ENCODE measurements around the gene GFPT2. TPM values are rescaled to one million over a fixed set of nuclear protein-coding genes. Genes with fewer than 3 reads are reported as not detected.
A peak's percentile ranks its signal among the peaks of the same experiment; 100 is the strongest.

The GFPT2 gene
- total RNA-seq, 2 donors from 2014 or later, result 27.3 to 44.5 TPM

DNA sequence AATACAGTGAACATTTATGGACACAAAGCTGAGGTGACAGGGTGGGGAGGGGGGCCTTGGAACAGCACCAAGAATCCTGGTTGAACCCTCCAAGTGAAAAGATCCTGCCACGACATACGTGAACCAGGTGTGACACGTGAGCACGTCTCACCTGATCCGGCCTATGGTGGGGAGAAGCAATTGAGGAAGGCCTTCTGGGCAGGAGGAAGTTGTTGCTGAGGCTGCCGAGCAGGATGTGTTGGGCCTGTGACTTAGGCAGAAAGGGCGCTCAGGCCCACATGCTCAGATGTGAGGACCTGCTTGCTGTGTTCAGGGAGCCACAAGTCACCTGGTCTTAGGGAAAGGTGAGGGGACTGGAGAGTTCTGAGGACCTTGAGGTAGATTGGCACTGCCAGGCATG, 58.7 kb downstream of the GFPT2 start:
- DNase-seq, result no peak
- ATAC-seq, result no peak
- intact Hi-C loops (cut with DNase I), result loop anchor here in 1 of 2 donors (5.0 kb wide), 1 partner anchor 178 kb away; no protein-coding TSS in a partner anchor

DNA sequence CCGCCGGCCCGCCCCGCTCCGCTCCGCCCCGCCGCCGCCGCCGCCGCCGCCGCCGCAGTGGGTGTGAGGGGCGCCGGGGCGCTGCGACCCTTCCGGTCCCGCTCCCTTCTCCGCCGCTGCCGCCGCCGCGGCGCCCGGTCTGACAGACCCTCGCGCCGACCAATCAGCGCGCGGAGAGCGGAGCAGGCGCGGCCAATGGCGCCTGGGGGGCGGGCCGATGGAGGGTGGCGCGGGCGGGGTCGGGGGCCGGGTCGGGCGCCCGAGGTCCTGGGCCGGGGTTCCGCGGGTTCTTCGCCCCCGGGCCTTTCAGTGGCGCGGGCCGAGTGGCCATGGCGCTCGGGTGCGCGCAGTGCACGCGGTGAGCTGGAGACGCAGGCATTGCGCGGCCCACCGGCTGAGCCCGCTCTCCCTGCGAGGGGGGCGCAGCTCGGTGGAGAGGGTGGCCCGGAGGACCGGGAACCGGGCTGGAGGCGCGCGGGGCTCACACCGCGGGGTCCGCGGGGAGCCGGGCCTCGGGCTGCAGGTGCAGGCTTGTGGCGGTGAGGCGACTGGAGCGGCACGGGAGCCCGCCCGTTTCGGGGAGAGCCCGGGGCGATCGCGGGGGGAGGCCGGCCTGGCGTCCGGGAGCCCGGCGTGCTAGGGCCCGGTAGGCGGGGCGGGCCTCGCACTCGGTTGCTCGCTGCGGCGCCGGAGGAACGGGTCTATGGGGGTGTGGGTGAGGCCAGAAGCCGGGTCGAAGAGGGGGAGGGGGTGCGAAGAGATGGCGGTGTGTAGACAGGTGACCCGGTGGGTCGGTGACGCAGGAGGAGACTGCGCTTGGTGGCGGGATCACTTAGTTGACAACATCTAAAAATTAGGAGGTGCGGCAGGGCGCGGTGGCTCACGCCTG, 60.9 kb downstream of the GFPT2 start, which contains the start of gene MAPK9:
TSS of gene MAPK9 (minus strand) at position 141 of the 889 bp plus-strand sequence. CDS start 11,522 bp downstream, outside the sequence.
- ATAC-seq, result peak; percentile 91 to 94
- peak; percentile 89 for DNase-seq
- intact Hi-C loops (cut with DNase I), result loop anchor here in 1 of 2 donors (5.0 kb wide), 1 partner anchor 180 kb away; no protein-coding TSS in a partner anchor

GRCh38 chr5:180291234-180291940, 61.7 kb downstream of the GFPT2 start:
- DNase-seq (no peak), ATAC-seq (peak; percentile 1)
- intact Hi-C loops (cut with DNase I), result loop anchor here in 1 of 2 donors (5.0 kb wide), 1 partner anchor 181 kb away; no protein-coding TSS in a partner anchor

- ATAC-seq (no peak), DNase-seq (no peak)
- intact Hi-C loops (cut with DNase I), result loop anchor here in 1 of 2 donors (5.0 kb wide), 1 partner anchor 182 kb away; no protein-coding TSS in a partner anchor
Observed at GRCh38 chr5:180290568-180291233, 62.4 kb downstream of the GFPT2 start.

- no peak for ATAC-seq
- DNase-seq, result no peak
- intact Hi-C loops (cut with DNase I), result loop anchor here in 1 of 2 donors (5.0 kb wide), 1 partner anchor 182 kb away; no protein-coding TSS in a partner anchor
Observed at GRCh38 chr5:180289966-180290365, 63.2 kb downstream of the GFPT2 start.

DNA sequence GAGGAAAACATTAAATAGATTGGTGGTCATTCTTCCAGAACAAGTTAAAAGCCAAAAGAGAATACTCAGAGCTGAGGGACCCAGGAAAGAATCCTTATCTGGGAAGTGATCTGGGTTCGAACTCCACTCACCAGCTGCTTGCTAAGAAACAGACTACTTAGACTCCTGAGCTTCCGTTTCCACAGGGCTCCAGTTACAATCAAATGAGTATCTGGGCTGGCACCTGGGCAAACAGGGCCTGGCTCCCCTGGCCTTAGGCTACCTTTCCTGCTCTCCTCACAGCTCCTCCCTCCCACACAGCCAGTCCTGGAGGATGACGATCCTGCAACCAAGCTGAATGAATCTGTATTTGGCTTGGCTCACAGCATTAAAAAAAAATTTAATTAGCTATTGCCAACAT, 63.7 kb downstream of the GFPT2 start:
- no peak for ATAC-seq
- DNase-seq, result no peak
- intact Hi-C loops (cut with DNase I), result no loop called here

- DNase-seq (no peak), ATAC-seq (no peak)
- intact Hi-C loops (cut with DNase I), result no loop called here
Observed at GRCh38 chr5:180287868-180288267, 65.3 kb downstream of the GFPT2 start.

- intact Hi-C loops (cut with DNase I), result no loop called here
- DNase-seq (no peak), ATAC-seq (no peak)
Observed at GRCh38 chr5:180287404-180287803, 65.7 kb downstream of the GFPT2 start.

DNA sequence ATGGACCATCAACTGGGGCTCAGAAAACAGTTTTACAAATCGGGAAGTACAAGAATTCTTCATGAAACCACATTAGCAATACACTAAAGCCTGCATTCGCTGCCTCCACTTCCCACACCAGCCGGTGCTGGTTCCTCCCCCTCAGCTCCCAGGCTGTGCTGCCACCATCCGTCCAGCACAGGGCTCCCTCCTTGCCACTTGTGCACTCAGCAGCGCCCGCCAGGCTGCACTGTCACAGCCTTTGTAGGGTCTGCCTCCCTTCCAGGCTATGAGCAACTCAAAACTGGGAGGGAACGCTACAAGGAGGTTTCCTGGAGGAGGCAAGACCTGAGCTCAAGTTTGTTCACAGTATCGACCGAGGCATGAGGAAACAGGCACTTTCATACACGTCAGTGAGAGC, 69.0 kb downstream of the GFPT2 start:
- peak in 1 of 2 donors; percentile 27 for ATAC-seq

DNA sequence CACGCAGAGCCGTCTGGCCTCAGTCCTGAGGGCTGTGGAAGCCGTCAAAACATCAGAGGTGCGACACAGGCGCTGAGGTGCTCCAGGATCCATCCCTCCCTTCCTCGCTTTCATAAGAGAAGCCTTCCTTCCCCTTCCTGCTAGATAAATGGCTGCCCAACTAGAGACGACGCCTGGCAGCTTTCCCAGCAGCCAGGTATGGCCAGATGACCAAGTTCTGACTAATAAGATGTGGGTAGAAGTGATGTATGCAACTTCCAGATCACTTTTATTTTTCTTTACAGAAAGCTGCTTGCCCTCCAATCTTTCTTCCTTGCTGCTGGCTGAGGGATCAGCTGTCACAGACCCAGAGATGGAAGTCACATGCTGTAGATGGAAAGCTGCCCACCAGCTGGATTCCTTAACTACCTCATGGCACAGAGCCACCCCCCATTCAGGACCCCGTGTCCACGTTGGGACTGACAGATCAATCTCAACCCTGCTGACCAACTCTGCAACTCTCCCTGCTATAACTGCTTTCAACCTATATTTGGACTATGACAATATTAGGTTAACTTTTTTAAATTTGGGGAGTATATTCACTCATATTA, 70.0 kb downstream of the GFPT2 start:
- intact Hi-C loops (cut with DNase I), result no loop called here
- ATAC-seq (no peak), DNase-seq (no peak)

More for the DNA sequence above, 69.0 kb downstream of the GFPT2 start:
- DNase-seq, result no peak
- intact Hi-C loops (cut with DNase I), result no loop called here

- DNase-seq (no peak), ATAC-seq (no peak)
- intact Hi-C loops (cut with DNase I), result no loop called here
Observed at GRCh38 chr5:180282281-180282680, 70.9 kb downstream of the GFPT2 start.

DNA sequence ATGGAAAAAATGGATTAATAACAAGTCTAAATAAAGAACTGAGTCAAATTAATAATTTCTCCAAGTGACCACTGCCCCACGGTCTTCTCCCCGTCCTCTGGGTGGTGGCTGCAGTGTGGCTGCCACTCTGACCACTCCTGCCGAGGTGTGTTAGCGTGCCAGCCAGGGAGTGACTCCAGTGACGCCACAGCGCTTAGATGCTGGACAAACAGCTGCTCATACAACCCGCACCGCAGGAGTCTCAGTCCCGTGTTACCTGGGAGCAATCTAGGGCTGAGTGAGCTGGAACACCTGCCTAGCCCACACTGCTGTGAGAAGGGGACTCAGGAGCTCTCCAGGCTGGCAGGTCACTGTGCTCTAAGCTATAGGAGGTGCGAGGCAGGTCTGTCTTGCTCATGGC, 71.4 kb downstream of the GFPT2 start:
- no peak for DNase-seq
- intact Hi-C loops (cut with DNase I), result no loop called here
- no peak for ATAC-seq

DNA sequence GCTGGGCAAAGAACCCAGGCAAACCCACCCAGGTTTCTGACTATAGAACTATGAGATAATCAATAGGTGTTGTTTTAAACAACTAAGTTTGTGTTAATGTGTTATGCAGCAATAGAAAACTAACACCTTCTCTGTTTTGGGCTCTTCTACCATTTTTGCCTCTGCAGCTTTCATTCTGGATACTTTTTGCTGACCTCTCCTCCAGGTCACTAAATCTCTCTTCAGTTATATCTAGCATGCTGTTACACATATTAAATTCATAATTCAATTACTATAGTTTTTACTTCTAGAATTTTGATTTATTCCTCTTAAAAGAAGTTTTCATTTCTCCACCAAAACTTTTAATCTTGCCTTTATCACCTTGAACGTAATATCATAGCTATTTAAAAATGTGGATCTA, 78.4 kb downstream of the GFPT2 start:
- no peak for DNase-seq
- intact Hi-C loops (cut with DNase I), result no loop called here
- no peak for ATAC-seq

GRCh38 chr5:180271221-180271620, 81.9 kb downstream of the GFPT2 start:
- ATAC-seq (no peak), DNase-seq (no peak)
- intact Hi-C loops (cut with DNase I), result no loop called here

- DNase-seq, result no peak
- ATAC-seq, result no peak
- intact Hi-C loops (cut with DNase I), result no loop called here
Observed at GRCh38 chr5:180259260-180259611, 93.9 kb downstream of the GFPT2 start.

- no peak for ATAC-seq
- no peak for DNase-seq
- intact Hi-C loops (cut with DNase I), result no loop called here
Observed at GRCh38 chr5:180253036-180253824, 99.9 kb downstream of the GFPT2 start.

GRCh38 chr5:180251887-180252286, 101.2 kb downstream of the GFPT2 start:
- intact Hi-C loops (cut with DNase I), result no loop called here
- ATAC-seq (no peak), DNase-seq (no peak)

DNA sequence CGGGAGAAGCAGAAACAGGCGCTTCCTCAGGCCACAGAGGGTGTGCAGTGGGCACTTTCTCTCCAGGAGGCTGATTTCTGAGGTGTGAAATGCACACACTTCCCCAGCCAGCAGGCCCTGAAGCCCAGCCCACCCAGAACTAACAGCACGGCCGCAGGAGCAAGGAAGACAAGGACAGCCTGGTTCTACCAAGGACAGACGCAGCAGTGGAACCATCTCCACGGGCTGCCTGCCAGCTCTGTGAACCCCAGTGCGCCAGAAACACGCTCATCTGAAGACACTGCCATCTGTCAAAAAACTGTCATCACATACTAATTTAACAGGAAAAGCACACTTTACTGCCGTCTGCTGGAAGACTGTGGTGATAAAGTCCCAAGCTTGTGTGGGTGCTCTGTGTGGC, 102.0 kb downstream of the GFPT2 start:
- ATAC-seq (peak in 1 of 2 donors; percentile 53), DNase-seq (no peak)
- intact Hi-C loops (cut with DNase I), result no loop called here

Data from left cardiac atrium (tissue), 4 donors.